ENCODE results near the gene FOXO1.

The FOXO1 gene

GRCh38 chr13:40651866-40652587 is 14.4 kb downstream of the FOXO1 start:
- Histone ChIP-seq H3K36me3 (replicated peaks) (no peaks in the 10 kb centered on the region), H3K27me3 (replicated peaks) (no peaks in the 10 kb centered on the region), H3K27ac (no peak overlapping the region), H3K4me3 (ENCODE audit: low read depth, low read length) (no peak overlapping the region)
- DNase-seq, result no peak
- TF ChIP-seq CTCF (IDR thresholded peaks at IDR 0.05; ENCODE audit: low read depth, low read length, missing control alignments), result no peak
- in situ Hi-C loops (cut with HindIII; ENCODE audit: low pct_ligation_motif_present, low sequenced_read_pairs), result no loop called here

- no peaks in the 10 kb centered on the region for H3K36me3 ChIP-seq (replicated peaks)
- no peak for TF ChIP-seq CTCF (IDR thresholded peaks at IDR 0.05; ENCODE audit: low read depth, low read length, missing control alignments)
- no peaks in the 10 kb centered on the region for H3K27me3 ChIP-seq (replicated peaks)
- H3K27ac ChIP-seq, result no peak overlapping the region
- no peak for DNase-seq
- in situ Hi-C loops (cut with HindIII; ENCODE audit: low pct_ligation_motif_present, low sequenced_read_pairs), result no loop called here
- no peak overlapping the region for H3K4me3 ChIP-seq (ENCODE audit: low read depth, low read length)
Measured at GRCh38 chr13:40648841-40649240, 17.6 kb downstream of the FOXO1 start.

- H3K36me3 ChIP-seq (replicated peaks), result no peaks in the 10 kb centered on the region
- in situ Hi-C loops (cut with HindIII; ENCODE audit: low pct_ligation_motif_present, low sequenced_read_pairs), result no loop called here
- TF ChIP-seq CTCF (IDR thresholded peaks at IDR 0.05; ENCODE audit: low read depth, low read length, missing control alignments), result no peak
- DNase-seq, result no peak
- no peak overlapping the region for H3K27ac ChIP-seq
- no peaks in the 10 kb centered on the region for H3K27me3 ChIP-seq (replicated peaks)
- H3K4me3 ChIP-seq (ENCODE audit: low read depth, low read length), result no peak overlapping the region
Measured at GRCh38 chr13:40648040-40648439, 18.4 kb downstream of the FOXO1 start.

- Histone ChIP-seq H3K36me3 (replicated peaks) (no peaks in the 10 kb centered on the region), H3K27me3 (replicated peaks) (no peaks in the 10 kb centered on the region), H3K27ac (no peak overlapping the region), H3K4me3 (ENCODE audit: low read depth, low read length) (no peak overlapping the region)
- peak; percentile 29 for DNase-seq
- in situ Hi-C loops (cut with HindIII; ENCODE audit: low pct_ligation_motif_present, low sequenced_read_pairs), result no loop called here
- no peak for TF ChIP-seq CTCF (IDR thresholded peaks at IDR 0.05; ENCODE audit: low read depth, low read length, missing control alignments)
Measured at GRCh38 chr13:40644838-40645604, 21.4 kb downstream of the FOXO1 start.

GRCh38 chr13:40640845-40641458 is 25.5 kb downstream of the FOXO1 start:
- no peak for TF ChIP-seq CTCF (IDR thresholded peaks at IDR 0.05; ENCODE audit: low read depth, low read length, missing control alignments)
- no peaks in the 10 kb centered on the region for H3K27me3 ChIP-seq (replicated peaks)
- no peak overlapping the region for H3K4me3 ChIP-seq (ENCODE audit: low read depth, low read length)
- H3K36me3 ChIP-seq (replicated peaks), result no peaks in the 10 kb centered on the region
- H3K27ac ChIP-seq, result no peak overlapping the region
- DNase-seq, result no peak
- in situ Hi-C loops (cut with HindIII; ENCODE audit: low pct_ligation_motif_present, low sequenced_read_pairs), result no loop called here
